ENCODE measurements around the gene SESTD1.
A peak's percentile ranks its signal among the peaks of the same experiment; 100 is the strongest.

SESTD1 gene, protein sequence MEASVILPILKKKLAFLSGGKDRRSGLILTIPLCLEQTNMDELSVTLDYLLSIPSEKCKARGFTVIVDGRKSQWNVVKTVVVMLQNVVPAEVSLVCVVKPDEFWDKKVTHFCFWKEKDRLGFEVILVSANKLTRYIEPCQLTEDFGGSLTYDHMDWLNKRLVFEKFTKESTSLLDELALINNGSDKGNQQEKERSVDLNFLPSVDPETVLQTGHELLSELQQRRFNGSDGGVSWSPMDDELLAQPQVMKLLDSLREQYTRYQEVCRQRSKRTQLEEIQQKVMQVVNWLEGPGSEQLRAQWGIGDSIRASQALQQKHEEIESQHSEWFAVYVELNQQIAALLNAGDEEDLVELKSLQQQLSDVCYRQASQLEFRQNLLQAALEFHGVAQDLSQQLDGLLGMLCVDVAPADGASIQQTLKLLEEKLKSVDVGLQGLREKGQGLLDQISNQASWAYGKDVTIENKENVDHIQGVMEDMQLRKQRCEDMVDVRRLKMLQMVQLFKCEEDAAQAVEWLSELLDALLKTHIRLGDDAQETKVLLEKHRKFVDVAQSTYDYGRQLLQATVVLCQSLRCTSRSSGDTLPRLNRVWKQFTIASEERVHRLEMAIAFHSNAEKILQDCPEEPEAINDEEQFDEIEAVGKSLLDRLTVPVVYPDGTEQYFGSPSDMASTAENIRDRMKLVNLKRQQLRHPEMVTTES

DNA sequence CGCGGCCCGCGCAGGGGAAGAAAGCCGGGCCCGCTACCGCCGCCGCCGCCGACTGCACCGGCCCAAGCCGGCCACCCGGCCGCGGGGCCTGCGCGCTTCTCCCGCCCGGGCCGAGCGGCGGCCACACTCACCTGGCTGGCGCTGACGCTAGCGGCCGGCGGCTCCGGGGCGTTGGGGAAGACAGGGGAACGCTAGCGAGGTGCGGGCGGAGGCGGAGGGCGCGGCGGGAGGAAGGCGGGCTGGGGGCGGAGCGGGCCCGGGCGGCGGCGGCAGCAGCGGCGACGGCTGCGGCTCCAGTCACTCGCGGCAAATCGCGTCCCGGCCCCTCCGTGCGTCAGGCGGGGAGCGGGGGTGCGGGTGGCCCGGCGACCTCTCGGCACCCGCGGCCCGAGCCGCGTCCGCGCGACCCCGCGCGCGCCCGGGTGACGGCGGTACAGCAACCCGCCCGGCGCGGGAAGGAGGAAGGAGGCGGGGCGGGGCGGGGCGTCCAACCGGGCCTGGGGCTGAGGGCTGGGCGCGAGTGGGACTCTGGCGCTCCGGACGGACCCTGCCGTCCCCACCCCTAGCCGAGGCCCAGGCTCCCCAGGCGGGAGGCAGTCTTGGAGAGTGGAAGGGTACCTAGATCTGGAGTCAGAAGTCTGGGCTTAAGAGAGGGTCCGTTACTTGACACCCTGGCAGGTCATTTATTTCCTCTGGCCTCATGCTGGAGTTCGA is at the start of gene SESTD1:
Gene SESTD1, minus strand, starts transcription at position 465 of the 714 bp plus-strand sequence. CDS start 72,991 bp downstream, outside the sequence.
- no peaks in the 10 kb centered on the region for H3K9me3 ChIP-seq (ENCODE audit: control insufficient read depth, low read length)
- H3K27me3 ChIP-seq (ENCODE audit: control insufficient read depth, insufficient read depth, low read length) = no peaks in the 10 kb centered on the region
- peak within 1 kb of the TSS; percentile 40 for H3K4me3 ChIP-seq (ENCODE audit: low read length)
- H3K9ac ChIP-seq (ENCODE audit: low read length) = peak within 1 kb of the TSS; percentile 73
- H3K4me1 ChIP-seq (ENCODE audit: control insufficient read depth, insufficient read depth, low read length) = peaks cover 6% of the 10 kb centered on the region
- H3K36me3 ChIP-seq (ENCODE audit: control insufficient read depth, insufficient read depth, low read length) = no peaks in the 10 kb centered on the region

DNA sequence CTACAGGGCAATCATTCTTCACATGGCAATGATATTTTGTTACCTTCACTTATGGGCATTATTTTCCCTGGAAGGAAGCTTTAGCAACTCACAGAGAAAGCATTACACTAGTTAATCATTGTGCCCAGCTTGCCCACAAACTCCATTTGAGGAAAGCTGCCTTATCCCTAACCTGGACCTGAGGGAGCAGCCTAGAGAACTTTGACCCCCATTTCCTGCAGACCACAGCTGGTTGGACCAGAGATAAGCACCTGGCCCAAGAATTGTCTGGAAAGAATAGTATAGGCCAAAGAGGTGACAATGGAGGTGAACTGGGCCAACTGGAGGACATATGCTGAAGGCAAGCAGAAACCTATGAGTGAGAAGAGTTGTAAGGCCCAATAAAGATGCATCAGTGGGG is 48.4 kb upstream of the SESTD1 start:
- Histone ChIP-seq H3K4me1 (ENCODE audit: control insufficient read depth, insufficient read depth, low read length) (no peaks in the 10 kb centered on the region), H3K4me3 (ENCODE audit: low read length) (no peak overlapping the region), H3K9me3 (ENCODE audit: control insufficient read depth, low read length) (no peaks in the 10 kb centered on the region), H3K36me3 (ENCODE audit: control insufficient read depth, insufficient read depth, low read length) (no peaks in the 10 kb centered on the region), H3K9ac (ENCODE audit: low read length) (no peak overlapping the region), H3K27me3 (ENCODE audit: control insufficient read depth, insufficient read depth, low read length) (no peaks in the 10 kb centered on the region)

DNA sequence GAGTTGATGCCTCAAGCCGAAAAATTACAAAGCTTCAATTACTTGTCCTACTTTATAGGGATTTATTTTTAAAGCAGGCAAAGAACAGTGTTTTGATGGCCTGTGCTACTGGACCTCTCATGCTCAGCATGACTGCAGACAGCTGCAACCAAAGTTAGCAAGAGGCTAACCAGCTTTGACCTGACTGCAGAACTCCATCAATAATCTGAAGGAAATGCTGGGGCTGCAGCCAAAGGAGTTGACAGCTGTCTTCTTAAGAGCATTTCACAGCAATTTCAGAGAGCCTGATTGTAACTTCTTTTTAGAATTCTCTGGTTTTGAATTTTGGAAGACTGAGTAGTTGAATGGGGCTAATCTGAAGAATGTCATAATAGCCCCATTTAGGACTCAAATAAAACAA is 46.5 kb upstream of the SESTD1 start:
- Histone ChIP-seq H3K9me3 (ENCODE audit: control insufficient read depth, low read length) (no peaks in the 10 kb centered on the region), H3K4me3 (ENCODE audit: low read length) (no peak overlapping the region), H3K36me3 (ENCODE audit: control insufficient read depth, insufficient read depth, low read length) (no peaks in the 10 kb centered on the region), H3K27me3 (ENCODE audit: control insufficient read depth, insufficient read depth, low read length) (no peaks in the 10 kb centered on the region), H3K9ac (ENCODE audit: low read length) (no peak overlapping the region), H3K4me1 (ENCODE audit: control insufficient read depth, insufficient read depth, low read length) (no peaks in the 10 kb centered on the region)

DNA sequence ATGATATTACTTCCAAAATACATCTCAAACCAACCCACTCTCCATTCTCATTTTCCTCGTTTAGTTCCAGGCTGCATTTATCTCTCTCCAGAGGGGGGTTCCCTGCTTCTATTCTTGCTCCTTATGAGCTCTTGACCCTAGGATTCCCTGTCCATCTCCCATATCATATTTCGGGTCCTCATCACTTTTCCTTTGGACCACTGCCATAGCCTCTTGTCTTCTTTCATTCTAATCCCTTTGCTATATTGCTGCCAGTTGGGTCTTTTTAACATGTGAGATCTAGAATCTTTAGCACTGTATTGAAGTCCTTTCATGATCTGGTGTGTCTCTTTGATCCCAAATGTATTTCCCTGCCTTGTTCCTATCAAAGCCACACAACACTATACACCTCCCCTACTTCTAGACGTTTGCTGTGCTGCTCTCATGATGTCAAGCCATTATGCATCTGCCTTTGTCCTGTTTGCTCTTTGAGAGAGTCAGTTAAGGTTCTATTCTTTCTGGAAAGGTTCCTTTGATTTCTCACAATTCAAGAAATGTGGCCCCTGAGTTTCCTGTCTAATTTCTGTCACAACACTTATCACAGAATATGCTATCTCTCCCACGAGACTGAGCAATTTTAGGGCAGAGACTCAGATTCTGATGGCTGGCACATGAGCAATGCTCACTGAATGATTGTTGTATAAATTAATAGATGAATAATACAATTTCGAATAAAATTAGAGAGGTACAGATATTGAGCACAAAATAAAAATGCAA is 43.2 kb upstream of the SESTD1 start:
- Histone ChIP-seq H3K4me1 (ENCODE audit: control insufficient read depth, insufficient read depth, low read length) (no peaks in the 10 kb centered on the region), H3K36me3 (ENCODE audit: control insufficient read depth, insufficient read depth, low read length) (no peaks in the 10 kb centered on the region), H3K9me3 (ENCODE audit: control insufficient read depth, low read length) (no peaks in the 10 kb centered on the region), H3K9ac (ENCODE audit: low read length) (no peak overlapping the region), H3K4me3 (ENCODE audit: low read length) (no peak overlapping the region), H3K27me3 (ENCODE audit: control insufficient read depth, insufficient read depth, low read length) (no peaks in the 10 kb centered on the region)

DNA sequence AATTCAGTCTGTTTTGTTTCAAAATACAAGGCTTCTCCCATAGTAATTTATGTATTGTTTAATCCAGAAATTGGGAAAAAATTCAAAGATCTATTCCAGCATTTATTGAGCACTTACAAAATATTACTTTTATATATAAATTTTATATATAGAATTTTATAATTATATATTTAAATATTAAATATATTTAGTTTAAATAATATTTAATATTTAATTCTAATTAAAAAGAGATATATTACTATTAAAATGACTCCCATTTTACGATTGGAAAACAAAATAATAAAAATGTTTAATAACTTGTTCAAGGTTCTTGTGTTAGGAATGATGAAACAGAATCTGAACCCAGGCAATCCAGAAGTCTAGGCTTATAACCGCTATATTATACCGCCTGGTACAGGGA is 40.5 kb upstream of the SESTD1 start:
- no peaks in the 10 kb centered on the region for H3K27me3 ChIP-seq (ENCODE audit: control insufficient read depth, insufficient read depth, low read length)
- no peaks in the 10 kb centered on the region for H3K4me1 ChIP-seq (ENCODE audit: control insufficient read depth, insufficient read depth, low read length)
- H3K9ac ChIP-seq (ENCODE audit: low read length) = no peak overlapping the region
- H3K4me3 ChIP-seq (ENCODE audit: low read length) = no peak overlapping the region
- no peaks in the 10 kb centered on the region for H3K9me3 ChIP-seq (ENCODE audit: control insufficient read depth, low read length)
- H3K36me3 ChIP-seq (ENCODE audit: control insufficient read depth, insufficient read depth, low read length) = no peaks in the 10 kb centered on the region

DNA sequence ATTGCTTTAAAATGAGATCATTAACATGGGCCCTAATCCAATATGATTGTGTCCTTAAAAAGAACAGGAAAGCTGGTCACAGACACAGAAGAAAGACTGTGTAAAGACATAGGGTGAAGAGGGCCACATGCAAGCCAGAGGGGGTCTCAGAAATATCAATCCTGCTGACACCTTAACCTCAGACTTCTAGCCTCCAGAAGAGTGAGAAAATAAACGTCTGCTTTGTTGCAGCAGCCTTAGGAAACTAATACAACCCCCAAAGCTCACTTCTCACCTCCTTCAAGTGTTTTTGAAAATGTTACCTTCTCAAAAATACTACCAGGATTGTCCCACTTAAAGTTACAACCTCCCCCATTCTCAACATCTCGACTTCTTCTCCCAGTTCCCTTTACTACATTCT is 39.8 kb upstream of the SESTD1 start:
- H3K9me3 ChIP-seq (ENCODE audit: control insufficient read depth, low read length) = no peaks in the 10 kb centered on the region
- H3K27me3 ChIP-seq (ENCODE audit: control insufficient read depth, insufficient read depth, low read length) = no peaks in the 10 kb centered on the region
- no peak overlapping the region for H3K9ac ChIP-seq (ENCODE audit: low read length)
- no peaks in the 10 kb centered on the region for H3K36me3 ChIP-seq (ENCODE audit: control insufficient read depth, insufficient read depth, low read length)
- H3K4me1 ChIP-seq (ENCODE audit: control insufficient read depth, insufficient read depth, low read length) = no peaks in the 10 kb centered on the region
- no peak overlapping the region for H3K4me3 ChIP-seq (ENCODE audit: low read length)

DNA sequence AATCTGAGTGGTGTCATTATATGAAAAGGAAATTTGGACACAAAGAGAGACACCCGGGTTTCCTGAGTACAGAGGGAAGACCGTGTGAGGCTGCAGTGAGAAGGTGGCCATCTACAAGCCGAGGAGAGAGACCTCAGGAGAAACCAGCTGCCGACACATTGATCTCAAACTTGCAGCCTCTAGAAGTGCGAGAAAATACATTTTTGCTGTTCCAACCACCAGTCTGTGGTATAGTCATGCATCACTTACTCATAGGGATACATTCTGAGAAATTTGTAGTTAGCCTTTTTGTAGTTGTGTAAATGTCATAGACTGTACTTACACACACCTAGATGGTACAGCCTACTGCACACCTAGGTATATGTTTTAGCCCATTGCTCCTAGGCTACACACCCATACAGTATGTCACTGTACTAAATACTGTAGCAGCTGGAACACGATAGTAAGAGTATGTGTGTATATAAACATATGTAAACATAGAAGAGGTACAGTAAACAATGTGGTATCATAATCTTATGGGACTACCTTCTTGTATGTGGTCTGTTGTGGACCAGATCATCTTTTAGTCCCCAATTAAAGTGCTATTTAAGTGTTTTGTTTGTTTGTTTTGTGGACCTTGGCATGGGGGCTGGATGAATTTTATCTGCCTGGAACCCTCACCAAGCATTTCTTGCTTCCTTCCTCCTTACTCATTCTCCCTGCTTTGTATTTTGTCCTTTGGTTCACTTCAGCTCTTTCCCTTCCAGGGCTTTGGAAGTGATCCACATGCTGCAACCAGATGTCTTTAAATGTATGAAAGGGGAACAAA is 38.3 kb upstream of the SESTD1 start:
- Histone ChIP-seq H3K4me3 (ENCODE audit: low read length) (no peak overlapping the region), H3K9ac (ENCODE audit: low read length) (no peak overlapping the region), H3K9me3 (ENCODE audit: control insufficient read depth, low read length) (no peaks in the 10 kb centered on the region), H3K36me3 (ENCODE audit: control insufficient read depth, insufficient read depth, low read length) (no peaks in the 10 kb centered on the region), H3K27me3 (ENCODE audit: control insufficient read depth, insufficient read depth, low read length) (no peaks in the 10 kb centered on the region), H3K4me1 (ENCODE audit: control insufficient read depth, insufficient read depth, low read length) (no peaks in the 10 kb centered on the region)

DNA sequence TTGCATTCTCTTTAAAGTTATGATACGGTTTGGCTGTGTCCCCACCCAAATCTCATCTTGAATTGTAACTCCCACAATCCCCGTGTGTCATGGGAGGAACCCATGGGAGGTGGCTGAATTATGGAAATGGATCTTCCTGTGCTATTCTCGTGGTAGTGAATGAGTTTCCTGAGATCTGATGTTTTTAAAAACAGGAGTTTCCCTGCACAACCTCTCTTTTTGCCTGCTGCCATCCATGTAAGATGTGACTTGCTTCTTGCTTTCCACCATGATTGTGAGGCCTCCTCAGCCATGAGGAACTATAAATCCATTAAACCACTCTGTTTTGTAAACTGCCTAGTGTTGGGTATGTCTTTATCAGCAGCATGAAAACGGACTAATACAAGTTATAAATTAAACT is 37.5 kb upstream of the SESTD1 start:
- Histone ChIP-seq H3K4me1 (ENCODE audit: control insufficient read depth, insufficient read depth, low read length) (no peaks in the 10 kb centered on the region), H3K9me3 (ENCODE audit: control insufficient read depth, low read length) (no peaks in the 10 kb centered on the region), H3K27me3 (ENCODE audit: control insufficient read depth, insufficient read depth, low read length) (no peaks in the 10 kb centered on the region), H3K9ac (ENCODE audit: low read length) (no peak overlapping the region), H3K36me3 (ENCODE audit: control insufficient read depth, insufficient read depth, low read length) (no peaks in the 10 kb centered on the region), H3K4me3 (ENCODE audit: low read length) (no peak overlapping the region)

DNA sequence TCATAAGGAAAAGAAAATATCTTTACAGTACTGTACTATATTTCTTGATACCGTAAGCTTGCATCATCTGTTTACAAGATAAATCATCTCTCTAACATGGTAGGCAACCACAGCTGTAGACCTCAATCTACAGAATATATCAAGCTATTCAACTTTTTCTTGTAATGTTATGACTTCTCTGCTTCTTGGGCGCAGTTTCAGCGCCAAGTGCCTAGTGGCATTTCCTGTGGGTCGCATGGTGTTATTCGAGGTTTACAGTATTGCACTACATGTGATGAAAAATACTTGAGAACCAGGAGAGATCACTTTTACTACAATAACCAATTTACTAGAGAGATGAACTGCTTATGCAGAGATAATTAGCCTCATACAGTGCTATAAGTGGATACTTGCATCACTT is 34.0 kb upstream of the SESTD1 start:
- Histone ChIP-seq H3K36me3 (ENCODE audit: control insufficient read depth, insufficient read depth, low read length) (no peaks in the 10 kb centered on the region), H3K9ac (ENCODE audit: low read length) (no peak overlapping the region), H3K4me3 (ENCODE audit: low read length) (no peak overlapping the region), H3K27me3 (ENCODE audit: control insufficient read depth, insufficient read depth, low read length) (no peaks in the 10 kb centered on the region), H3K4me1 (ENCODE audit: control insufficient read depth, insufficient read depth, low read length) (no peaks in the 10 kb centered on the region), H3K9me3 (ENCODE audit: control insufficient read depth, low read length) (no peaks in the 10 kb centered on the region)

DNA sequence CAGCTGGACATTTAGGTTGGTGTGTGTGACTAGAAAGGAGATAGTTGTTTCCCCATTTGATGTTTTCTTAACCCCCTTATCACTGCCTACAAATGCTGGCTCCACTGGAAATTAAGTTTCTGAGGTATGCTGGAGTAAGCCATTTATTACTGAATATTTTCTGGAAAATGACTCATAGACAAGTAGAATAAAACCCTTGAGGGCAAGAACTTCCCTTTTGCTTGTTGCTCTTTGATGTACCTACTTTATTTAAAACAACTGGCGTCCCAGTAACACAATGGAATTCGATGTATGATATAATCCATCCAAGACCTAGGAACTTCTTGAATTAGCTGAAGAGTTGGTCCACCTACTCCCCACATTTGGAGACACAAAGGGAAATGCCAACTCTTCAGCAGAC is 33.3 kb upstream of the SESTD1 start:
- Histone ChIP-seq H3K9ac (ENCODE audit: low read length) (no peak overlapping the region), H3K9me3 (ENCODE audit: control insufficient read depth, low read length) (no peaks in the 10 kb centered on the region), H3K4me3 (ENCODE audit: low read length) (no peak overlapping the region), H3K4me1 (ENCODE audit: control insufficient read depth, insufficient read depth, low read length) (no peaks in the 10 kb centered on the region), H3K27me3 (ENCODE audit: control insufficient read depth, insufficient read depth, low read length) (no peaks in the 10 kb centered on the region), H3K36me3 (ENCODE audit: control insufficient read depth, insufficient read depth, low read length) (no peaks in the 10 kb centered on the region)

DNA sequence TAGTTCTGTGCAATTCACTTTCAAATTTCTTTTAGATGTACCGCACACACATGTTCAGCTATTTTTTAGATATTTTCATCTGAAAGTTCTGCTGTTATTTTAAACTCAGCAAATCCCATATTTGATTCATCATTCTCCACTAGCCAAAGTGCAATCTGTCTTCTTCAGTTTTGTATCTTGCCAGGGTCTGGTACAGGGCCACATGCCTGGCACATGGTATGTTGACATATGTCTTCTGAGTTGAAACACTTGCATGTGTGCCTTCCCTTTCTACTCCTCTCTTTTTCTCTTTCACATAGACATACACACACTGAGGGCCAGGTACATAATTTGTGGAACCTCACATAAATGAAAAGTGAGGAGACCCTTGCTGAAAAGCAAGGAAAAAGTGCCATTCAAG is 25.7 kb upstream of the SESTD1 start:
- Histone ChIP-seq H3K9me3 (ENCODE audit: control insufficient read depth, low read length) (no peaks in the 10 kb centered on the region), H3K4me3 (ENCODE audit: low read length) (no peak overlapping the region), H3K9ac (ENCODE audit: low read length) (no peak overlapping the region), H3K27me3 (ENCODE audit: control insufficient read depth, insufficient read depth, low read length) (no peaks in the 10 kb centered on the region), H3K4me1 (ENCODE audit: control insufficient read depth, insufficient read depth, low read length) (no peaks in the 10 kb centered on the region), H3K36me3 (ENCODE audit: control insufficient read depth, insufficient read depth, low read length) (no peaks in the 10 kb centered on the region)

Measured in mucosa of stomach (tissue), 1 donor.